Lower leg skin (tissue), 4 donors: ENCODE measurements around the gene RAB3D. TPM values are rescaled to one million over a fixed set of nuclear protein-coding genes. Genes with fewer than 3 reads are reported as not detected.
"Not testable (repeated sequence)": the region's sequence is repeated elsewhere in the genome, so short reads cannot be mapped to it uniquely, and the experiment has no call there.

Experiments
- DNase-seq, 2 donors: peaks; one replicate each; pipeline ENCODE4 v3.0.0-alpha.2; 2019; ENCODE audit warnings: low spot score in 2 of 2
- H3K4me3 ChIP-seq: fragments of 200-600 bp; sonication (generic); 2 replicates; pipeline ENCODE4 v1.5.1; 2017; ENCODE audit warnings: mild to moderate bottlenecking, low read depth; ENCODE audit not compliant: poor library complexity, severe bottlenecking
- POLR2A ChIP-seq, 2 donors: fragments of 450-650 bp; IDR thresholded peaks; one replicate each; pipeline ENCODE4 v1.6.1; 2016 to 2017; ENCODE audit warnings: antibody characterized with exemption in 2 of 2, mild to moderate bottlenecking in 1 of 2, moderate library complexity in 1 of 2
- WGBS, 2 donors: methylation state at CpG; one replicate each; pipeline ENCODE4 v1.1.5; 2018; 5-methylcytosine and 5-hydroxymethylcytosine counted together
- intact Hi-C: fragments of 100-400 bp; cut with DNase I; formaldehyde crosslinking; loops from one replicate; pipeline ENCODE4 v1.15.0; 2023; ENCODE audit warnings: low total_unique reads
- total RNA-seq, 4 donors: library from RNA; depleted of rRNA; stranded (reverse); fragments of >200 nt; gene quantifications; one replicate each; pipeline ENCODE4 v1.1.0, GENCODE V29; 2016
- TF ChIP-seq, protein P1 (sequence below), 3 donors: fragments of 450-650 bp; IDR thresholded peaks; one replicate each; pipeline ENCODE4 v1.5.1; 2016; ENCODE audit warnings: antibody characterized with exemption in 3 of 3, mild to moderate bottlenecking in 3 of 3, moderate library complexity in 2 of 3

RAB3D gene
- total RNA-seq, 4 donors from 2014 or later: 88.6 to 107 (median 98.0) TPM

DNA sequence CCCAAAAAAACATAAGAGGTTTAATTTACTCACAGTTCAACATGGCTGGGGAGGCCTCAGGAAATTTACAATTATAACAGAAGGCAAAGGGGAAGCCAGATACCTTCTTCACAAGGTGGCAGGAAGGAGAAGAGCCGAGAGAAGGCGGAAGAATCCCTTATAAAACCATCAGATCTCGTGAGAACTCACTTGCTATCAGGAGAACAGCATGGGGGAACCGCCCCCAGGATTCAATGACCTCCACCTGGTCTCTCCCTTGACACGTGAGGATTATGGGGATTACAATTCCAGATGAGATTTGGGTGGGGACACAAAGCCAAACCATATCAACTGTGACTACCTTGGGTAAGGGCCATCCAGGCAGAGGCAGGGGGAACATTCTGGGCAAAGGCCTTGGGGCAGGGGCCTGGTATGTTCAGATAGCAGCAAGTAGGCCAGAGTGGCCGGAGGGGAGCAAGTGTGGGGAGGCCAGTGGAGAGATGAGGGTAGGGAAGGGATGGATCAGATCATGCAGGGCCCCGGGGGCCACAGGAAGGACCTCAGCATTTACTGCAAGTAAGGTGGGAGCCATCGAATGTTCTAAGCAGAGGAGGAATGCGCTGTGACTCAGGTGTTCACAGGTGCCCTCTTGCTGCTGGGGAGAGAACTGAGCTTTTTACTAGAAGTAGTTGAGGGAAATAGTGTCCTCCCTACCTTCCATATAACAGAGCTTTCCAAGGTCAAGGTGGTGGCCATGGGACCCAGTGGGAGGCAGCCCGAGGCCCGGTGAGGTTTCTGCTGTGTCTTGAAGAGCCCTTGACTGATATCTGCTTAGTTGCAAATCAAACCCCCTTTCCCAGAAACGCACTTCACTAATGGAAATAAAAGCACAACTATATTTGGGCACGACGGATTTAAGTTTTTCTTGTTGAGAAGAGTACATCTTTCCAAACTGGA is 18.0 kb downstream of the RAB3D start:
- WGBS, 2 donors: 79 to 80% methylated on average over 14 of the region's 14 CpGs
- DNase-seq: no peak
- TF ChIP-seq, protein P1, sequence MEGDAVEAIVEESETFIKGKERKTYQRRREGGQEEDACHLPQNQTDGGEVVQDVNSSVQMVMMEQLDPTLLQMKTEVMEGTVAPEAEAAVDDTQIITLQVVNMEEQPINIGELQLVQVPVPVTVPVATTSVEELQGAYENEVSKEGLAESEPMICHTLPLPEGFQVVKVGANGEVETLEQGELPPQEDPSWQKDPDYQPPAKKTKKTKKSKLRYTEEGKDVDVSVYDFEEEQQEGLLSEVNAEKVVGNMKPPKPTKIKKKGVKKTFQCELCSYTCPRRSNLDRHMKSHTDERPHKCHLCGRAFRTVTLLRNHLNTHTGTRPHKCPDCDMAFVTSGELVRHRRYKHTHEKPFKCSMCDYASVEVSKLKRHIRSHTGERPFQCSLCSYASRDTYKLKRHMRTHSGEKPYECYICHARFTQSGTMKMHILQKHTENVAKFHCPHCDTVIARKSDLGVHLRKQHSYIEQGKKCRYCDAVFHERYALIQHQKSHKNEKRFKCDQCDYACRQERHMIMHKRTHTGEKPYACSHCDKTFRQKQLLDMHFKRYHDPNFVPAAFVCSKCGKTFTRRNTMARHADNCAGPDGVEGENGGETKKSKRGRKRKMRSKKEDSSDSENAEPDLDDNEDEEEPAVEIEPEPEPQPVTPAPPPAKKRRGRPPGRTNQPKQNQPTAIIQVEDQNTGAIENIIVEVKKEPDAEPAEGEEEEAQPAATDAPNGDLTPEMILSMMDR (IDR thresholded peaks at IDR 0.05): no peak
- no peak for TF ChIP-seq POLR2A (IDR thresholded peaks at IDR 0.05)
- H3K4me3 ChIP-seq: no peak overlapping the region
- intact Hi-C loops: no loop called here

DNA sequence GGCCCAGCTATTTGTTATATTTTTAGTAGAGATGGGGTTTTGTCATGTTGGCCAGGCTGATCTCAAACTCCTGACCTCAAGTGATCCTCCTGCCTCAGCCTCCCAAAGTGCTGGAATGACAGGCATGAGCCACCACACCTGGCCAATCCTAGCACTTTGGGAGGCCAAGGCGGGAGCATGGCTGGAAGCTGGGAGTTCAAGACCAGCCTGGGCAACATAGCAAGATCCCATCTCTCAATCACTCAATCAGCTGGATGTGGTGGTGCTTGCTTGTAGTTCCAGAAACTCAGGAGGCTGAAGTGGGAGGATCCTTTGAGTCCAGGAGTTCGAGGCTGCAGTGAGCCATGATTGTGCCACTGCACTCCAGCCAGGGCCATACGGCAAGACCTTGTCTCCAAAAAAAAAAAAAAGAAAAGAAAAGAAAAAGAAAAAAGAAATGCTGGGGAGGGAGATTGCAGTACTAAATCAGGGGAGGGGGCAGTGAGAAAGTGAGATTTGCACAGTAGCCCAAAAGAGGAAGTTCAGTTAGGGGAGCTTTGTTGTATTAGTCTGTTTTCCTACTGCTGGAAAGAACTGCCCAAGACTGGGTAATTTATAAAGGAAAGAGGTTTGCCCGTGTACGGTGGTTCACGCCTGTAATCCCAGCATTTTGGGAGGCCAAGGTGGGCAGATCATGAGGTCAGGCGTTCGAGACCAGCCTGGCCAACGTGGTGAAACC is 19.0 kb downstream of the RAB3D start:
- 79 to 83% methylated on average over 9 of the region's 9 CpGs for WGBS, 2 donors
- DNase-seq, intact Hi-C loops, H3K4me3 ChIP-seq: not testable (repeated sequence)

GRCh38 chr19:11306337-11306736 is 33.1 kb downstream of the RAB3D start:
- H3K4me3 ChIP-seq: no peak overlapping the region
- no peak for TF ChIP-seq POLR2A (IDR thresholded peaks at IDR 0.05)
- TF ChIP-seq, protein P1 (IDR thresholded peaks at IDR 0.05): no peak
- WGBS, 2 donors: 52 to 56% methylated on average over 9 of the region's 9 CpGs
- no peak for DNase-seq
- intact Hi-C loops: no loop called here

DNA sequence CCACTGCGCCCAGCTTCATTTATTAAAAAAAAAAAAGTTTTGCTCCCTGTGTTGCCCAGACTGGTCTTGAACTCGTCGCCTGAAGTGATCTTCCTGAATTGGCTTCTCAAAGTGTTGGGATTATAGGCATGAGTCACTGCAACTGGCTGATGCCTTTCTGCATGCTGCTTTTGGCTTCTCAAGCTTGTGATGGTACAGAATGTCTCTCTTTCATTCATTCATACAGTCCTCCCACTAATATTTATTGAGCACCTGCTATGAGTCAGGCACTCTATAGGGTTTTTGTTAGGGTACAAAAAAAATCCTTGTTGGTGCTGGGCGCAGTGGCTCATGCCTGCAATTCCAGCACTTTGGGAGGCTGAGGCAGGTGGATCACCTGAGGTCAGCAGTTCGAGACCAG is 34.5 kb downstream of the RAB3D start:
- no peak overlapping the region for H3K4me3 ChIP-seq
- 72 to 74% methylated on average over 5 of the region's 5 CpGs for WGBS, 2 donors
- TF ChIP-seq, protein P1 (IDR thresholded peaks at IDR 0.05): no peak
- no peak for TF ChIP-seq POLR2A (IDR thresholded peaks at IDR 0.05)
- DNase-seq: no peak
- intact Hi-C loops: no loop called here

- TF ChIP-seq POLR2A (IDR thresholded peaks at IDR 0.05): no peak
- TF ChIP-seq, protein P1 (IDR thresholded peaks at IDR 0.05): no peak
- DNase-seq: no peak
- WGBS, 2 donors: 79 to 80% methylated on average over 11 of the region's 11 CpGs
- intact Hi-C loops: no loop called here
- no peak overlapping the region for H3K4me3 ChIP-seq
Observed at GRCh38 chr19:11300811-11301120, 38.7 kb downstream of the RAB3D start.
